Fibroblast of pulmonary artery (primary cell): ENCODE data around the gene LAMA3.

Source experiments
- DNase-seq: peaks from one replicate; pipeline ENCODE4 v3.0.0-alpha.2; 2010; ENCODE audit warnings: low read depth
- H3K4me3 ChIP-seq: replicated peaks from 2 replicates; pipeline ENCODE4 v1.5.1; 2011; ENCODE audit warnings: low read depth, mild to moderate bottlenecking, control low read depth, low read length, moderate library complexity
- CTCF ChIP-seq: IDR thresholded peaks from 2 replicates; pipeline ENCODE4 v1.5.1; 2011; ENCODE audit warnings: mild to moderate bottlenecking, control low read depth, low read length, inconsistent platforms; ENCODE audit errors: missing control alignments

LAMA3 gene

GRCh38 chr18:23882616-23883276 lies 193.5 kb downstream of the LAMA3 start:
- TF ChIP-seq CTCF: no peak
- no peak for DNase-seq
- H3K4me3 ChIP-seq: no peak overlapping the region

DNA sequence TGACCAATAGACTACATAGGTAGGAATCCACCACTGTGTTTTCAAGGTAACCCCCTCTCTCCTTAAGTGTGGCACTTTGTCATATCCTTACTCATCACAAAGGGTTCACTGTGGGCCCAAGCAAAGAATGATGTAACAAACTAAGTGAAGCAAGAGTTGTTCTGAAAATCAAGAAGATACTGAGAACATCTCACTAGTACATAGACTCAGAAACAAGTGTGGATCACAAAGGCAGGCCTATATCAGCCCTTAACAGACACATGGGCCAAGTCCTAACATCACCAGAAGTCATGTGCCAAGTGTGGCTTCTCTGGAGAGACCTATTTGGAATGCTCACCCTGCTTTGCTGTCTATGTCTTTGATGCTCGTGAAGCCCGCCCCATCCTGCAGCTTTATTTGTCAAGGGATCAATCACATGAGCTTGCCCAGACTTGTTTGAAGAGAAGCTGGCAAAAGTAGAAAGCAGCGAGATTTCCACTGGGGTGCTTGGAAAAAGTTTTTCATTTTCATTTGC lies 194.1 kb downstream of the LAMA3 start:
- H3K4me3 ChIP-seq: no peak overlapping the region
- TF ChIP-seq CTCF: no peak
- DNase-seq: no peak

DNA sequence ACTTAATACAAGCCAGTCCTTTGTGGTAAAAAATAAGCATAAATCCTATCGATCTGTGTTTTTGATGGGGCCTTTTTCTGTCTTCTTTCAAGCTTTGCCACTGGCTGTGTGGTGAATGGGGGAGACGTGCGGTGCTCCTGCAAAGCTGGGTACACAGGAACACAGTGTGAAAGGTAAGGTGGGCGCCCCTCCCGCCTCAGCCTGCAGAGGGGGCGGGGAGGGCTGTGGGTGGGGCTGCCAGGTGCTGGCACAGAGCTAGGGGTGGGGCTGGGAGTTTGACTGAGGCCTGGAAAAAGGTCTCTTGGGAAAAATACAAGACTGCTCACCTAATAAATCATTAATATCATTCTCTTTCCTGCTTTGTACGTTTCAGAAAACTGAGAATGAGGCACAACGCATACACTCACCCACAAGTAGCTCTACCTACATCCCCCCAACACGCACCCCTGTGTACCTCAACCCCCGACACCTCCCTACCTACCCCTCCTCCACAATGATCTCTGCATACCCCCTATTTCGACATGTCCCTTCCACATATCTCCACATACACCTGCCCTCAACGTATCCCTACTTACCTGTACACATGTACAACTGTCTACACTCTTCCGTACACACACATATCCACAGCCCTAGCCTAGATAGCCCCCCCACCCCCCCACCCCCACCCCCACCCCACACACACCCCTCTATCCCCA lies 195.6 kb downstream of the LAMA3 start:
- no peak for DNase-seq
- TF ChIP-seq CTCF: no peak
- no peak overlapping the region for H3K4me3 ChIP-seq

GRCh38 chr18:23885750-23886149 lies 196.5 kb downstream of the LAMA3 start:
- no peak for TF ChIP-seq CTCF
- no peak overlapping the region for H3K4me3 ChIP-seq
- no peak for DNase-seq

DNA sequence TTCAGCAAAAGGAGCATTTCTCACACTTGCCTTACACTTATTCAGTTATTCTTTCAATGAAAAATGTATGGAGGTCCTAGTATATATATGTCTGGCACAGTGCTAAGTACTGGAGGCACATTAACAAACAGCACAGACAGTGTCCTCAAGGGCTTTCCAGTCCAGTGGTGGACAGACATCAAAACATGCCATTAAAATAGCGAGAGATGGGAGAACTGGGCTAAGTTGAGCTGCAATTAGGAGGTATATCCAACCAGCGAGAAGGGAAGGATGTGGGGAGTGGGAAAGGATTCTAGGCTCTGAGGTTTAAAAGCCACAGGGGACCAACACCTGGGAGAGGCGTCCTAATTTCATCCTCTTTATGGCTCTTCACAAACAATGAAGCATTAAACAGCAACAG lies 197.8 kb downstream of the LAMA3 start:
- TF ChIP-seq CTCF: no peak
- no peak overlapping the region for H3K4me3 ChIP-seq
- no peak for DNase-seq

GRCh38 chr18:23887493-23887892 lies 198.2 kb downstream of the LAMA3 start:
- H3K4me3 ChIP-seq: no peak overlapping the region
- peak; percentile 56 for DNase-seq
- TF ChIP-seq CTCF: no peak
